Thoracic aorta (tissue), 2 donors: ENCODE results near the gene EAPP. TPM values are rescaled to one million over a fixed set of nuclear protein-coding genes. Genes with fewer than 3 reads are reported as not detected.

Source experiments
- ATAC-seq: fragments of 150-250 bp; one replicate; pipeline ENCODE4 v1.8.0; 2017; ENCODE audit warnings: low read depth; ENCODE audit not compliant: insufficient number of reproducible peaks, low FRiP score
- DNase-seq: peaks from one replicate; pipeline ENCODE4 v3.0.0-alpha.2; 2020; ENCODE audit warnings: low spot score
- H3K27ac ChIP-seq, 2 donors: fragments of 200-600 bp; sonication (generic); 1 replicate in 1 of 2; 2 replicates in 1 of 2; pipeline ENCODE4 v1.5.1; 2016; ENCODE audit warnings: mild to moderate bottlenecking in 2 of 2, moderate library complexity in 2 of 2
- H3K27me3 ChIP-seq: fragments of 200-600 bp; sonication (generic); replicated peaks from 2 replicates; pipeline ENCODE4 v1.6.0; 2016; ENCODE audit warnings: mild to moderate bottlenecking; ENCODE audit not compliant: insufficient read depth
- H3K36me3 ChIP-seq: fragments of 200-600 bp; sonication (generic); one replicate; pipeline ENCODE4 v1.5.1; 2016
- H3K4me1 ChIP-seq, 2 donors: fragments of 200-600 bp; sonication (generic); 1 replicate in 1 of 2; 2 replicates in 1 of 2; pipeline versions ENCODE4 v1.5.1 to v1.6.0; 2016; ENCODE audit warnings: low read depth in 2 of 2, mild to moderate bottlenecking in 1 of 2; ENCODE audit not compliant: control insufficient read depth in 1 of 2
- H3K4me3 ChIP-seq: fragments of 200-600 bp; sonication (generic); 2 replicates; pipeline ENCODE4 v1.5.1; 2016; ENCODE audit warnings: mild to moderate bottlenecking
- H3K9me3 ChIP-seq: fragments of 200-600 bp; sonication (generic); 2 replicates; pipeline ENCODE4 v1.5.1; 2016
- CTCF ChIP-seq: fragments of 200-600 bp; sonication (generic); IDR thresholded peaks from one replicate; pipeline ENCODE4 v1.5.1; 2019; ENCODE audit warnings: antibody characterized with exemption
- total RNA-seq, 2 donors: library from RNA; depleted of rRNA; stranded (reverse); fragments of >200 nt; gene quantifications; one replicate each; pipeline versions ENCODE4 v1.1.0 to v1.2.3, GENCODE V29; 2016

The EAPP gene
- 10 to 100 TPM; 24.9 to 32.8 TPM for total RNA-seq

GRCh38 chr14:34539407-34540180 lies at the start of gene EAPP:
Gene EAPP, minus strand, starts transcription at chr14:34539701. Its CDS starts 73 bp downstream, at chr14:34539628.
- Histone ChIP-seq H3K27ac (peak within 1 kb of the TSS; percentile 94 to 98), H3K27me3 (no peaks in the 10 kb centered on the region), H3K36me3 (peaks cover 6% of the 10 kb centered on the region), H3K9me3 (no peaks in the 10 kb centered on the region), H3K4me1 (peaks cover 17 to 22% of the 10 kb centered on the region in 2 donors), H3K4me3 (peak within 1 kb of the TSS; percentile 90)
- no peak for TF ChIP-seq CTCF
- peak; percentile 94 for DNase-seq
- ATAC-seq, result peak; percentile 93

GRCh38 chr14:34583525-34583924 lies 44.0 kb upstream of the EAPP start:
- H3K4me3 ChIP-seq, result no peak overlapping the region
- TF ChIP-seq CTCF, result no peak
- peaks cover 27% of the 10 kb centered on the region for H3K36me3 ChIP-seq
- H3K27me3 ChIP-seq, result no peaks in the 10 kb centered on the region
- ATAC-seq, result no peak
- no peak overlapping the region for H3K27ac ChIP-seq
- DNase-seq, result no peak
- no peaks in the 10 kb centered on the region for H3K4me1 ChIP-seq
- H3K9me3 ChIP-seq, result no peaks in the 10 kb centered on the region

- Histone ChIP-seq H3K36me3 (peaks cover 33% of the 10 kb centered on the region), H3K27ac (no peak overlapping the region), H3K4me3 (no peak overlapping the region), H3K9me3 (no peaks in the 10 kb centered on the region), H3K27me3 (no peaks in the 10 kb centered on the region), H3K4me1 (no peaks in the 10 kb centered on the region)
- TF ChIP-seq CTCF, result no peak
- DNase-seq, result no peak
- ATAC-seq, result no peak
Measured at GRCh38 chr14:34582117-34582680, 42.7 kb upstream of the EAPP start.

GRCh38 chr14:34580381-34580780 lies 40.9 kb upstream of the EAPP start:
- Histone ChIP-seq H3K27me3 (no peaks in the 10 kb centered on the region), H3K4me1 (no peaks in the 10 kb centered on the region), H3K27ac (no peak overlapping the region), H3K36me3 (peaks cover 25% of the 10 kb centered on the region), H3K9me3 (no peaks in the 10 kb centered on the region), H3K4me3 (no peak overlapping the region)
- DNase-seq, result no peak
- TF ChIP-seq CTCF, result no peak
- ATAC-seq, result no peak

GRCh38 chr14:34571771-34572170 lies 32.3 kb upstream of the EAPP start:
- H3K4me3 ChIP-seq, result no peak overlapping the region
- H3K27ac ChIP-seq, result no peak overlapping the region
- no peaks in the 10 kb centered on the region for H3K27me3 ChIP-seq
- no peak for TF ChIP-seq CTCF
- ATAC-seq, result no peak
- H3K4me1 ChIP-seq, result no peaks in the 10 kb centered on the region
- H3K9me3 ChIP-seq, result no peaks in the 10 kb centered on the region
- DNase-seq, result no peak
- peaks cover 47% of the 10 kb centered on the region for H3K36me3 ChIP-seq
